ENCODE measurements around the gene ZSCAN12. TPM values are rescaled to one million over a fixed set of nuclear protein-coding genes. Genes with fewer than 3 reads are reported as not detected.

The ZSCAN12 gene
- polyA plus RNA-seq, 3 donors from 2014 or later, result 1.6 to 3.4 (median 1.9) TPM

- no peak for DNase-seq
- no peak overlapping the region for H3K4me3 Mint-ChIP-seq
- H3K27me3 Mint-ChIP-seq (ENCODE audit: low read depth in 3 of 3), result peaks cover 0 to 8% (median 3%) of the 10 kb centered on the region in 3 donors
- no peak overlapping the region for H3K27ac Mint-ChIP-seq
- H3K9me3 Mint-ChIP-seq, result no peaks in the 10 kb centered on the region
- H3K36me3 Mint-ChIP-seq, result peaks cover 0 to 5% (median 5%) of the 10 kb centered on the region in 3 donors
- peaks cover 0 to 2% of the 10 kb centered on the region in 2 donors for H3K4me1 Mint-ChIP-seq
Observed at GRCh38 chr6:28340310-28341095, 59.0 kb downstream of the ZSCAN12 start.

GRCh38 chr6:28337121-28337520 is 62.4 kb downstream of the ZSCAN12 start:
- H3K27me3 Mint-ChIP-seq (ENCODE audit: low read depth in 3 of 3), result peaks cover 0 to 8% (median 3%) of the 10 kb centered on the region in 3 donors
- H3K36me3 Mint-ChIP-seq, result peaks cover 0 to 5% (median 5%) of the 10 kb centered on the region in 3 donors
- H3K4me1 Mint-ChIP-seq, result peaks cover 0 to 7% of the 10 kb centered on the region in 2 donors
- no peaks in the 10 kb centered on the region for H3K9me3 Mint-ChIP-seq
- no peak overlapping the region for H3K4me3 Mint-ChIP-seq
- DNase-seq, result no peak
- H3K27ac Mint-ChIP-seq, result no peak overlapping the region

- peak; percentile 53 to 61 (median 57) for DNase-seq
- Mint-ChIP-seq H3K27me3 (ENCODE audit: low read depth in 3 of 3) (peaks cover 0 to 8% (median 3%) of the 10 kb centered on the region in 3 donors), H3K4me3 (no peak overlapping the region), H3K27ac (no peak overlapping the region), H3K9me3 (no peaks in the 10 kb centered on the region), H3K36me3 (peaks cover 0 to 5% (median 5%) of the 10 kb centered on the region in 3 donors), H3K4me1 (peaks cover 0 to 7% of the 10 kb centered on the region in 2 donors)
Observed at GRCh38 chr6:28336284-28337120, 63.0 kb downstream of the ZSCAN12 start.

GRCh38 chr6:28335564-28336283 is 63.8 kb downstream of the ZSCAN12 start, which contains the start of gene ZSCAN31:
Gene ZSCAN31, minus strand, starts transcription at chr6:28336148. Its CDS starts 6,465 bp downstream, at chr6:28329683.
- H3K4me3 Mint-ChIP-seq, result no peak within 1 kb of the TSS

GRCh38 chr6:28335040-28335563 is 64.4 kb downstream of the ZSCAN12 start:
- no peaks in the 10 kb centered on the region for H3K9me3 Mint-ChIP-seq

More at GRCh38 chr6:28335564-28336283, 63.8 kb downstream of the ZSCAN12 start, which contains the start of gene ZSCAN31:
- peak; percentile 82 to 83 (median 83) for DNase-seq
- Mint-ChIP-seq H3K36me3 (peaks cover 0 to 5% (median 5%) of the 10 kb centered on the region in 3 donors), H3K4me1 (peaks cover 0 to 6% of the 10 kb centered on the region in 2 donors), H3K27me3 (ENCODE audit: low read depth in 3 of 3) (peaks cover 0 to 5% (median 2%) of the 10 kb centered on the region in 3 donors), H3K9me3 (no peaks in the 10 kb centered on the region), H3K27ac (no peak within 1 kb of the TSS)

GRCh38 chr6:28334286-28335039 is 65.1 kb downstream of the ZSCAN12 start:
- Mint-ChIP-seq H3K4me3 (peak overlapping the region in 2 of 5 donors; percentile 18 to 36), H3K36me3 (no peaks in the 10 kb centered on the region), H3K9me3 (no peaks in the 10 kb centered on the region), H3K27ac (peak overlapping the region in 2 of 6 donors; percentile 58), H3K4me1 (peaks cover 0 to 5% of the 10 kb centered on the region in 2 donors), H3K27me3 (ENCODE audit: low read depth in 3 of 3) (no peaks in the 10 kb centered on the region)
- peak in 1 of 3 donors; percentile 16 for DNase-seq

More at GRCh38 chr6:28335040-28335563, 64.4 kb downstream of the ZSCAN12 start:
- no peak for DNase-seq
- H3K4me3 Mint-ChIP-seq, result no peak overlapping the region
- H3K36me3 Mint-ChIP-seq, result peaks cover 0 to 1% (median under 1%) of the 10 kb centered on the region in 3 donors
- peaks cover 0 to 5% of the 10 kb centered on the region in 2 donors for H3K4me1 Mint-ChIP-seq
- no peak overlapping the region for H3K27ac Mint-ChIP-seq
- no peaks in the 10 kb centered on the region for H3K27me3 Mint-ChIP-seq (ENCODE audit: low read depth in 3 of 3)

- H3K27me3 Mint-ChIP-seq (ENCODE audit: low read depth in 3 of 3), result peaks cover 0 to 4% (median 0%) of the 10 kb centered on the region in 3 donors
- peaks cover 0 to 6% (median 0%) of the 10 kb centered on the region in 3 donors for H3K36me3 Mint-ChIP-seq
- H3K4me3 Mint-ChIP-seq, result no peak overlapping the region
- no peak for DNase-seq
- H3K27ac Mint-ChIP-seq, result peak overlapping the region in 4 of 6 donors; percentile 3 to 57 (median 28)
- H3K9me3 Mint-ChIP-seq, result peaks cover 0 to 3% (median 0%) of the 10 kb centered on the region in 6 donors
- H3K4me1 Mint-ChIP-seq, result peaks cover 0 to 5% of the 10 kb centered on the region in 2 donors
Observed at GRCh38 chr6:28333599-28334018, 65.9 kb downstream of the ZSCAN12 start.

GRCh38 chr6:28333047-28333446 is 66.5 kb downstream of the ZSCAN12 start:
- Mint-ChIP-seq H3K36me3 (peaks cover 0 to 6% (median 0%) of the 10 kb centered on the region in 3 donors), H3K27ac (peak overlapping the region in 1 of 6 donors; percentile 3), H3K4me3 (no peak overlapping the region), H3K9me3 (peaks cover 0 to 5% (median under 1%) of the 10 kb centered on the region in 6 donors), H3K4me1 (peaks cover 0 to 5% of the 10 kb centered on the region in 2 donors), H3K27me3 (ENCODE audit: low read depth in 3 of 3) (peaks cover 0 to 4% (median 2%) of the 10 kb centered on the region in 3 donors)
- DNase-seq, result no peak

GRCh38 chr6:28330041-28330440 is 69.5 kb downstream of the ZSCAN12 start:
- Mint-ChIP-seq H3K36me3 (peaks cover 17 to 27% (median 18%) of the 10 kb centered on the region in 3 donors), H3K4me1 (peaks cover 0 to 5% of the 10 kb centered on the region in 2 donors), H3K4me3 (no peak overlapping the region), H3K27me3 (ENCODE audit: low read depth in 3 of 3) (peaks cover 0 to 6% (median 2%) of the 10 kb centered on the region in 3 donors), H3K9me3 (peaks cover 18 to 29% (median 21%) of the 10 kb centered on the region in 6 donors), H3K27ac (no peak overlapping the region)
- DNase-seq, result no peak

Other genes with a start within 250 kb of the ZSCAN12 start
- 10 to 100 TPM in 1 of 3 donors, 1 to 10 TPM in 2; 5.3 to 18.4 (median 8.1) TPM for gene ZSCAN9, start 174.5 kb downstream of the ZSCAN12 start, polyA plus RNA-seq
- gene ZKSCAN4, start 147.5 kb downstream of the ZSCAN12 start, polyA plus RNA-seq, result 1 to 10 TPM; 1.7 to 5.0 (median 3.4) TPM
- under 1 TPM in 2 of 3 donors, not detected in 1; 0.28 to 0.37 TPM for gene NKAPL, start 140.4 kb downstream of the ZSCAN12 start, polyA plus RNA-seq
- gene ZSCAN26, start 132.6 kb downstream of the ZSCAN12 start, polyA plus RNA-seq, result 10 to 100 TPM in 2 of 3 donors, 1 to 10 TPM in 1; 9.7 to 17.5 (median 13.5) TPM
- 1 to 10 TPM in 1 of 3 donors, under 1 TPM in 2; 0.46 to 1.7 (median 0.60) TPM for gene PGBD1, start 118.2 kb downstream of the ZSCAN12 start, polyA plus RNA-seq
- gene ZSCAN31, start 63.6 kb downstream of the ZSCAN12 start, polyA plus RNA-seq, result 1 to 10 TPM in 2 of 3 donors, not detected in 1; 1.5 to 2.3 TPM
- gene ZKSCAN3, start 49.8 kb downstream of the ZSCAN12 start, polyA plus RNA-seq, result 1 to 10 TPM; 1.0 to 4.7 (median 2.0) TPM
- under 1 TPM in 1 of 3 donors, not detected in 2; 0.16 TPM for gene ZSCAN23, start 43.7 kb upstream of the ZSCAN12 start, polyA plus RNA-seq
- not detected for gene GPX6, start 116.0 kb upstream of the ZSCAN12 start, polyA plus RNA-seq
- not detected for gene GPX5, start 126.1 kb upstream of the ZSCAN12 start, polyA plus RNA-seq

Measured in immature natural killer cell (primary cell).